D721Med (cell line): ENCODE data around the gene CWC27.
"Not testable (repeated sequence)": the region's sequence is repeated elsewhere in the genome, so short reads cannot be mapped to it uniquely, and the experiment has no call there.

Experiments used
- DNase-seq: peaks from one replicate; pipeline ENCODE4 v3.0.0; 2011; ENCODE audit warnings: low spot score; ENCODE audit not compliant: insufficient read length
- FAIRE-seq: peaks from 2 replicates; lab custom pipeline; 2011; peaks lifted over from hg19 to GRCh38; lab: Jason Lieb, UNC
- CTCF ChIP-seq: IDR thresholded peaks from 2 replicates; pipeline ENCODE4 v1.5.1; 2012; ENCODE audit warnings: mild to moderate bottlenecking, control low read depth; ENCODE audit not compliant: insufficient read depth; ENCODE audit errors: missing control alignments

Gene CWC27

GRCh38 chr5:64900618-64901017, 131.9 kb downstream of the CWC27 start:
- DNase-seq: no peak
- no peak for TF ChIP-seq CTCF
- FAIRE-seq: no peak

- not testable (repeated sequence) for FAIRE-seq, DNase-seq
Observed at GRCh38 chr5:64907399-64907798, 138.7 kb downstream of the CWC27 start.

- DNase-seq: no peak
- no peak for TF ChIP-seq CTCF
- FAIRE-seq: no peak
Observed at GRCh38 chr5:64914396-64914795, 145.7 kb downstream of the CWC27 start.

GRCh38 chr5:64918083-64918482, 149.4 kb downstream of the CWC27 start:
- TF ChIP-seq CTCF: no peak
- no peak for FAIRE-seq

GRCh38 chr5:64921386-64921785, 152.7 kb downstream of the CWC27 start:
- no peak for FAIRE-seq
- TF ChIP-seq CTCF: no peak
- no peak for DNase-seq

More at GRCh38 chr5:64918083-64918482, 149.4 kb downstream of the CWC27 start:
- no peak for DNase-seq

GRCh38 chr5:64923151-64923685, 154.5 kb downstream of the CWC27 start:
- no peak for TF ChIP-seq CTCF
- FAIRE-seq: no peak
- no peak for DNase-seq

GRCh38 chr5:64925123-64925522, 156.4 kb downstream of the CWC27 start:
- TF ChIP-seq CTCF: no peak
- no peak for FAIRE-seq

GRCh38 chr5:64929833-64930232, 161.1 kb downstream of the CWC27 start:
- no peak for TF ChIP-seq CTCF
- no peak for DNase-seq
- FAIRE-seq: no peak

More at GRCh38 chr5:64925123-64925522, 156.4 kb downstream of the CWC27 start:
- DNase-seq: no peak
